NCI-H446 (cell line): ENCODE results near the gene PRELID1.
"Not testable (repeated sequence)": the region's sequence is repeated elsewhere in the genome, so short reads cannot be mapped to it uniquely, and the experiment has no call there.

Experiments used
- DNase-seq, 2 experiments: peaks; one replicate each; lab custom pipeline; 2025; lab: John Stamatoyannopoulos, UW

The PRELID1 gene

DNA sequence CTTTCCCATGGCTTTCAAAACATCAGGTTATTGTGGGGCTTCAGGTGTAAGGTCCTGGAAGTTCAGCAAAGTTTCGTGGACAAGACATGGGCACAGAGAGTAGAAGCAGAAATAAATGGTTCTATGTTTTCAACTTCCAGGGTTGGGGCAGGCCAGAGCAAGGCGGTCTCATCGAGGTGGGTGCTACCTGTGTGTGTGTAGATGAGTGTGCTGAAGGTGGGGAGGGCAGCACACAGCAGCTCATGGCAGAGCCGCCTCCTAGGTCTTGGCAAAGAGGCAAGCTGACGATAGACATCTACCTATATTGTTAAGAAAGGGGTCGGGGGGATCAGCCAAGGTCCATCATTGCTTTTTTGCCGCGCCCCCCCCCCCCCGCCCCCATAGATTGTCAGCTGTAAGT, 3.9 kb upstream of the PRELID1 start:
- no peak for DNase-seq

DNA sequence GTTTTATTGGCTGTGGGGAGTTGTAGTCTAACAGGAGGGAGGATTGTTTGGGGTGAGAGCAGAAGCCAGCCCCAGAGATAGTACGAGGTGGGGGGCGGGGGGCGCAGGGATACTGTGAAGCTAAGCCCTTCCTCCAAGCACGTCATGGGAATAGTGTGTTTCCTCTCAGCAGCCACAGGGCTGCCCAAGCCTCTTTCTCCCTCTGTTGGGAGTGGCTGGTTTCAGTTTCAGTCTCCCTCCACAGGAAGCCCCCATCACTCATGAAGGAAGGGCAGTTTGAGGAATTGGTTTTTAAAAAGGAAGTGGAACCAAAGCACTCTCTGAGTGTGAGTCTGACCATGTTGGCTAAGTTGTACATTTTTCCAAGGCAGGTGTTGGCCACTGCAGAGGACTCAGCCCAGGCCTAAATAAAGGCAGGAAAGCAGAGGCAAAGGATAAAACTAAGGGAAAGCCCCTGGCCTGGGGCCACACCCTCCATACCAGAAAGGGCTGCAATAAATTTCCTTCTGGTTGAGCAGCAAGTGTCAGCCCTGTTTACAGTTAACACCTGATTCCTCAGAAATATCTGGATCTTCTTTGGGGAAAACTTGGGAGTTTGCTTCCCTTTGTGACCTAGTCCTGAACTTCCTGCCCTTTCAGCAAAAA, 3.2 kb upstream of the PRELID1 start:
- DNase-seq: no peak

DNA sequence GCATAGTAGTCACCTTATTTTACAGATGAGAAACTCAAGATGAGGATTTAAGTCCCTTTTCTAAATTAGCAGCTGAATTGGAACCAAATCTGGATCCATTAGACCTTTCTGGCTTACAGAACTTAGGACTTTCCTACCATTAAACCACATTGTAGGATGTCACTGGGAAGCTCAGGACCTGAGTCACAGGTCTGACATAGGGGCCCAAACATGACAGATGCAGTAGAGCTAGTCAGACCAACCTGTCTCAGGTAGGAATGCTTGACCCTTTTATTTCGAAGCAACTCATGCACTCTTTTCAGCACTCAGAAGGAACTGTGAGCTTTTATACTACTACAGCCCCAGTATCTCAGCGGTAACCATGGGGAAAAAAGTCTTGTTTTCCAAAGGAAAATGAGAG, 2.6 kb upstream of the PRELID1 start:
- DNase-seq: no peak

DNA sequence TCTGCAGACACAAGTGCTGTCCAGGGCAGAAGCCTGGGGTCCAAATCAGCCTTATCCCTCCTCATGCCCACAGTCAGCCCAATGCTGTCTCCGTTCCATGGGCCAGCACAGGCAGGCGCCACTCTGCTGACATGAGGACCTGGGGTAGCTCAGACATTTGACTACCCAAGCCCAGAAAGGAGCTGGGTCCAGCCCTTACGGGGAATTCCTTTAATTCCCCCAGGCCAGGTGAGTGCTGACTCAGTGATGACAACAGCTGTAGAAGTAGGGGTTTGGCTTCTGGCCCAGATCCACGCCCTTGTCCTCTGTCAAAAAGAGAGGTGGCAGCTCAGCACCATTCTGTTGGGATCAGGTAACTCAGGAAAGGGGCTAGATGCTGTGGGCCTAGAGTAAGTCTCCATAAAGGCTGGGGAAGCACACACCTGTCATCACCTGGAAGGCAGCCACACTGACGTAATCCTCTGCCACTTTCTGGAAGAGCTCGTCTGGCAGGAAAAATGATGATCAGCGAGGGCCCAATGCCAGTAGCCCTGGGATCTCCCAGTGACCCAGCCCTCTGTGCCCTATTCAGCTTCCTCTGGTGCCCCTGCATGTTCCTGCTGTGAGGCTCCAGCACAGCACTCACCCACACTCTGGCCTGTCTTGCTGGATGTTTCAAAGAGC, 2.0 kb upstream of the PRELID1 start:
- DNase-seq: no peak

DNA sequence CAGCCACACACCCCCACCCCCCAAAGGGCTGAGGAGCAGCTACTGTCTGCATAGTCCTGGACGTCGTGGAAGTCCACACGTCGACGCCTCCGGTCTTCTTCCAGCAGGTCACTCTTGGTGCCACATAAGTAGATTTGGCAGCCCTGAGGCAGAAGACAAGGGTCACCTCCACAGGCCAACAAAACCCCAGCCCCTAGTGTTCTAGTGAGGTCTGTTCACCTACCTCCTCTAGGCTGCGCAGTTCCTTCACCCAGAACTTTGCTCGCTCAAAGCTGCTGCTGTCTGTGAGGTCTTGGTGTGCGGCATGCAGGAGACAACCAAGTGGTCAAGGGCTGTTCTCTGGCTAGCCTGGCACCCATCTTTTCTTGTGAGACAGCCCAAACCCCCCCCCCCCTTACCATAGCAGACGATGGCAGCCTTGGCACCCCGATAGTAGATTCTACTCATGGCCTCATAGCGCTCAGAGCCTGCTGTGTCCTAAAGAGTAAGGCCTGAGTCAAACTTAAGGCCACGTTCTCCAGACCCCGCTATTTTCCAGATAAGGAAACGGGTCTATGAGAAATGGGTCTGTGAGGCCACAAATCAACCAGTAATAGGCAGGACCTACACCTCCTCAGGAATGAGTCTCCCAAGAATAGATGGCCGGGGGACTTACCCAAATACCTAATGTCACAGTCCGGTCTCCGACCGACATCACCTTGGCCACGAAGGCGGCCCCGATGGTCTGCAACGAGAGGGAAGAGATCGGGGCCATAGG, 1.1 kb upstream of the PRELID1 start:
- DNase-seq: no peak

DNA sequence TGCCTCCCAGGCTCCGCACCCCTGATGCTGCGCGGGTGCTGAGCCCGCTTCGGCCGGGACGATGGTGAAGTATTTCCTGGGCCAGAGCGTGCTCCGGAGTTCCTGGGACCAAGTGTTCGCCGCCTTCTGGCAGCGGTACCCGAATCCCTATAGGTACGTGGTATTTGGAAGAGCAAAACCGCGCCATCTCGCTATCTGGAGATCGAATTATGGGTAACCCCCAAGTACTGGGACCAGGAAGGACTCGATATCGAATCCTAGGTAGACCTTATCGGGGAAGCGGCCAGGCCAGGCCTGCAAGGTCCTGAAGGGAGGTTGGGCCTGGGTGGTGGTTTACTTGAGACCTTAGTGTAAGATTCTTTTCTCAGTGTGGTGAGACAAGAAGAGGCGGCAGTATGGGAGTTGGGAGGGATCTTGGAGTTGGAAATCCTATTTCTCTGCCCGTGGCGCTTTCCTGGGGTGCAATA, 359 bp downstream of the PRELID1 start:
- no peak for DNase-seq

DNA sequence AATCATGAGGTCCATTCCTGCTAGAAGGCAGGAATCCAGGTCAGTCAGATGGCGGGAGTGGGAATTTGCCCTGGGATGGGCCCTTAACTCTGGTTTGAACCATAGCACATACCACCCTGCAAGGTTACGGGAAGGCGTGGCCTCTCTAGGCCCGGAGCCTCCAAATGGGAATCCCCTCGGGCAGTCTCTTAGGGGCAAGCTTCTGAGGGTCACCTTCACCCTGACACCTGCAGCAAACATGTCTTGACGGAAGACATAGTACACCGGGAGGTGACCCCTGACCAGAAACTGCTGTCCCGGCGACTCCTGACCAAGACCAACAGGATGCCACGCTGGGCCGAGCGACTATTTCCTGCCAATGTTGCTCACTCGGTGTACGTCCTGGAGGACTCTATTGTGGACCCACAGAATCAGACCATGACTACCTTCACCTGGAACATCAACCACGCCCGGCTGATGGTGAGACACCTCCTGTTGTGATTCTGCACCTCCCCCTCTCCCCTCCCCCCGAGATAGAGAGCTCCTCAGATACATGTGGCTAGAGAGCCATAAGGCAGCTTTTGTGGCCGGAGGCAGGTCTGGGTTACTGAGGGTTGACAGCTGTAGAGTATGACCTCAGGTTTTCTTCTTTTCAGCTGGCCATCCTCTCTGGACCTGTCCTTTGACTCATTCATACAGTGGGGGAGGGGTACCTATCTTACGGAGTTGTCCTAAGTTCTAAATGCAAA, 957 bp downstream of the PRELID1 start:
- DNase-seq: no peak

DNA sequence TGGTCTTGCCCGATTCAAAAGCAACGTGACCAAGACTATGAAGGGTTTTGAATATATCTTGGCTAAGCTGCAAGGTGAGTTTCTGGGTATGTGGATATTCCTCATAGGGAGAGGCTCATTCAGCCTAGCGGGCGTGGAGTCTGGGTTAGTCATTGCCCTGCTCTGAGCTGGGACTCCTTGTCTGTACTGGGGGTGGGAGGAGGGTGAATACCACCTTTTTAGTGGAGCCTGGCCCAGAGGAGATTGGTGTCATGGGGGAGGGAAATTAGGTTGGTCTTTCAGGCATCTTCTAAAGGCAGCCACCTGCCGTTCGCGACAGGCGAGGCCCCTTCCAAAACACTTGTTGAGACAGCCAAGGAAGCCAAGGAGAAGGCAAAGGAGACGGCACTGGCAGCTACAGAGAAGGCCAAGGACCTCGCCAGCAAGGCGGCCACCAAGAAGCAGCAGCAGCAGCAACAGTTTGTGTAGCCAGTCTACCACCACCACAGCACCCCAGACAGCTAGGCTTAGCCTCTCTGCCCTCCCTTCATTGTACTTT, 2.6 kb downstream of the PRELID1 start:
- DNase-seq: not testable (repeated sequence)

DNA sequence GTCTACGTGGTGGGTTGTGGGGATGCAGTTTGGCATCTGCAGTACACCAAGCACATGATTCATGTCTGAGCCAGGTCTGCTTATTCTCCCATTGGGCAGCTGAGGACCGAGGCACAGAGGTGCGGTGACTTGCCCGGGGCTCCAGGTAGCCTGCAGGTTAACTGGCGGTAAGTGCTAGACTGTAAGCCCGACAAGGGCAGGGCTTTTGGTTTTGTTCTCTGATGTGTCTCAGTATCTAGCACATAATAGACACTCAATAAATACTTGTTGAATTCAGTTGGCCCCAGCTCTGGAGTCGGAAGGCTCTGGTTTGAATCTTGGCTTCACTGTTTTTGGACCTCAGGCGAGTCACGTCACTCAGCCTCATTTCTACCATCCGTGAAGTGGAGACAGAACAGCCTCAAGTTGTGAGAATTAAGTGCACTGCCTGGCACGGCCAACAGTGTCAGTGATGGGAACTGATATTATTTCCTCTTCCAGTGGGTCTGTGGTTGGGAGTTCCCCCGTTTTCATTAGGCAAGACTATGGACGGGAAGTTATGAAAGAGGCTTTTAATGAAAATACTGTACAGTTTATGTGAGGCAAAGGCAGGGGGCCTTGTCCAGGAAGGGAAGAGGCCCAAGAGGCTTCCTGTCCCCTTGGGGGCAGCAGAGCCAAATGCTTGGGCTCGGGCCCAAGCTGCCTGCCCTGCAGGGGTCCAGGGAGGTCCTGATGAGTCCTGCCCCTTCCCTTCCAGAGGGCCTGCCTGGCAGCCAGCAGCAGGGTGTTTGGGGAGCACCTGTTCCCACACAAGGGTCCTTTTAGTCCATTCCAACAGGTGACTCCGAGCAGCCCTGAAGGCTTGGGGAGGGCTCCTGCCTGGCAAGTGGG, 3.3 kb downstream of the PRELID1 start:
- DNase-seq: no peak

DNA sequence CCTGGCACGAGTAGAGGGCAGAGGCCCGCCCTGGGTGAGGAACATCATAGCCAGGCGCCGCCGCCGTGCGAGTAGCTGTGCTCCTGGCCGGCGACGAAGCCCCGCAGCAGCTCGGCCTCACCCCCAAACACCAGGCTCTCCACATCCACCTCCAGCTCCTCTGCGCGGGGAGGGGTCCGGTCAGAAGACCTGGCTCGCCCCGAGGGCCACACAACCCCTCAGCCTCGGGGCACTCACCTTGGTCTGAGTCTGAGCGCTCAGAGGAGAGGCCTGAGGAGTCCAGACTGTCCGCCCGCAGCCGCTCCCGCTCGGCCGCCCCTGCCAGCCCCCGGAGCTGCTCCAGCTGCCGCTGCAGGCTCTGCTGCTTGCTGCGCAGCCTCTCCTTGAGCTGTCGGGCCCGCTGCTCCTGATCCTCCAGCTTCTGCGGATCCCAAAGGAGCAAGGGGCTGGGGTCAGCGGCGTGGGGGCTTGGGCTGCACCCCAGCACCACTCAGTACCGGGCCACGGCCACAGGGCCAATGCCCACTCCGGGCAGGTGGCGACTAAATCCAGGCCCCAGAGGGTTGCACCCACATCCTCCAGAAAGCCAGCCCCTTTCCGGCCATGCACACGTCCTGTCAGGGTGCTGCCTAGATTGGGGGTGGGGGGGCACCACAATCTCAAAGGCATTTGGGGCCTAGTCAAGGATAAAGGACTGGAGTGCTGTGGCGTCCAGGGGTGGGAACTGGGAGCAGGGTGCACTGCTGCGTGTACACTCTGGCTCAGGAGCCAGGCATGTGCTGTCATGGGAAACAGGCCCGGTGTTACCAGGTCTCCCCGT, 4.2 kb downstream of the PRELID1 start:
- no peak for DNase-seq

DNA sequence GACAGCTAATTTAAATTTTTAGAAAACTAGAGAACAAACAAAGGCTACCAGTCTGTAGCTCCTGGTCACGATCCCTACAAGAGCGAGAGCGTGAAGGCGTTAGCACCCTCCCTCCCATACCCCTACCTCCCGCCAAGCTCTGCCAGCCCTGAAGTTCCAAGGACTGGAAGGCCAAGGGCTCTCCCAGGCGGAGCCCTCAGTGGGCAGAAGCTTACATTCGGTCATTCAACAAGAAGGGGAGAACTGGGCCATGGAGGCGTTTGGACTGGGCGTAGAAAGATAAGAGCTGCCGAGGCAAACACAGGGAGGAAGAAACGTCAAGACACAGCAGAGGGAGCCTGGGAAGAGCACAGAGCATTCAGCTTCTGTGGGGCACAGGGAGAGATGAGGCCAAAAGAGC, 5.1 kb downstream of the PRELID1 start:
- no peak for DNase-seq

DNA sequence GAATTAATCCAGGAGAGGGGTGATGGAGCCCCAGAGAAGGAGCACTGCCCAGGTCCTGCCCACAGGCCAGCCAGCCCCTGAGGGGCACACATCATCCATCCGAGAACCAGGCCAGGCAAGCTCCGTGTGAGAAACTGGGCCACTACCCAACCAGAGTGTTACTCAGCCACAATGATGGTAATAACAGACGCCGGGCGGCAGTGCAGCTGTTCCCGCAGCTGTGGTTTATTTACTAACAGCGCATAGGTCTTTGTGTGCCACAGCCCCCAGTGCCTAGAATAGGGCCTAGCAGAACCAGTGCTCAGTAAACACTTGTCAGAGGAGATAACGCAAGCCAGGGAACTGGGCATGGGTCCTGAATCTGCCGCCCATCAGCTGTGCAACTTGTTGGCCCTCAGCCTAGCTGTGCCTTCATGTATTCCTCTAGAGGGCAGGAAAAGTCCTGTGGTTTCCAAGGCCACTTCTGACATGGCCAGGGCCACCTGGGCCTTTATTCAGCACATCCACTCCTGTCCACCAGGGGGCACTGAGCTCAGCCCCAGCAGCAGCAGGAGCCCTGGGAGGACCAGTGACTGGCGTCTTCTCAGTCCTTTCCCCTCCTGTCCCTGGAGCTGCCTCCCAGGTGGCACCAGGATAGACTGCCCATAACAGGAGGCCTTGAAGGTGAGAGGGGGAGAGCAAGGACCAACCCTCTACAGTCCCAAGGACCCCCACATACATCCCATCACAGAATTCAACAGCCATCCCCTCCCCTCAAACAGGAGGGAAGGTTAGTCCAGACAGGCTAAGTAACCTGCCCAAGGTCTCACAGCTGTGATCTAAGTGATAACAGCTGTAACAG, 6.0 kb downstream of the PRELID1 start:
- peak in 1 of 2 experiments; percentile 52 for DNase-seq

DNA sequence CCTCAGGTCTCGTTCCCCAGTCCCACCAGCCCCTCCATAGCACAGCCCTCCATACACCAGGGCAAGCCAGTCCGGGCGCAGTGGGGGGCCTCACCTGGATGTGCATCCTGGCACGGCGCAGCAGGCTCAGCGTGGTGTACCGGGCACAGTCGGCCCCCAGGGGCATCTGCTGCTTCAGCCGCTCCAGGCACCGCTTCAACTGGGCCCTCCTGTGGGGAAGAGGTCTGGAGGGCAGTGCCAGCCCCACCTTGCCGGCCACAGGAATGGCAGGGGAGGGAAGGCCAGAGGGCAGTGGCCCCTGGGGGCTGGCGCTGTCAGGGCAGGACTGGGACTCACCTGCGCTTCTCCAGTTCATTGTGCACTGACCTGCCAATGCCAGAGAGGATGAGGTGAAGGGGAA, 6.7 kb downstream of the PRELID1 start:
- DNase-seq: no peak

DNA sequence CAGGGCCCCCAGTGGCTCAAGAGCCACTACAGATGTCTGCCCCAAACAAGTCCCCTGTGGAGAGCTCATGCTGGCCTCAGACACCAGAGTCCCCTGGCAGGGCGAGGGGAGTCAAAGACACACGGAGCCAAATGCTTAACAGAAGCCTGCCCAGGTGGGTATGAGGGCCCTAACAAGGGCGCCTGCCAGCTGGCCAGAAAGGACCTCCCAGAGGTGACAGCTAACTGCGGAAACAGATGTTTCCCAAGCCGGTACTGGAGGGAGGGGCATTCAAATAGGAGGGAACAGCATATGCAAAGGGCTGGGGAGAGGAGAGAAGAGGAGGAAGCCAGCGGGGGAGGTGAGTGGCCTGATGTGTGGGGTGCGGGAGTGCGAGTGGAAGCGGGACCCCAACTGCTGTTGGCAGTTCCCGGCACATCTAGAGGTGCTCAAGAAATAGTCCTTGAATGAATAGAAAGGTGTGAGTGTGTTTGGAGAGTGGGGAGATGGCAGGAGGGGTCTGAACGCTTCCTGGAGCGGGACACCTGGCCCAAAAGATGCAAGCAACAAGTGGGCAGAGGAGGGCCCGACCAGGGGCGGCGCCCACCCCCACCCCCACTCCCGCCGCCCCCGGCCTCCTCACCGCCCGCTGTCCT, 7.3 kb downstream of the PRELID1 start:
- no peak for DNase-seq

DNA sequence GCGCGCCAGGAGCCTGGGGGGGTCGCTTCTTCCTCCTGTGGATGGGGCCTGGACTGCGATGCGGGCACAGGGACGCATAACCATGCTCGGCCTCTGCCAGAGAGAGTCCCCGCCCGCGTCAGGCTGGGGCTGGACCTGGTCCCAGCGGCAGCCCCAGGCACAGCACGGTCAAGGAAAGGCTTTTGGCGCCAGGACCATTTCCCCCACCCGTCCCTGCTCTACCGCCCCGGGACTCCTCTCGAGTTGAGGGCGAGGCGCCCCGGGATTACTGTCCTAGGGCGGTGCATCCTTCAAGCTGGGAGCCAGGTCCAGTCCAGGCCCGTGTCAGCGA, 7.8 kb downstream of the PRELID1 start:
- DNase-seq: peak in 1 of 2 experiments; percentile 3

DNA sequence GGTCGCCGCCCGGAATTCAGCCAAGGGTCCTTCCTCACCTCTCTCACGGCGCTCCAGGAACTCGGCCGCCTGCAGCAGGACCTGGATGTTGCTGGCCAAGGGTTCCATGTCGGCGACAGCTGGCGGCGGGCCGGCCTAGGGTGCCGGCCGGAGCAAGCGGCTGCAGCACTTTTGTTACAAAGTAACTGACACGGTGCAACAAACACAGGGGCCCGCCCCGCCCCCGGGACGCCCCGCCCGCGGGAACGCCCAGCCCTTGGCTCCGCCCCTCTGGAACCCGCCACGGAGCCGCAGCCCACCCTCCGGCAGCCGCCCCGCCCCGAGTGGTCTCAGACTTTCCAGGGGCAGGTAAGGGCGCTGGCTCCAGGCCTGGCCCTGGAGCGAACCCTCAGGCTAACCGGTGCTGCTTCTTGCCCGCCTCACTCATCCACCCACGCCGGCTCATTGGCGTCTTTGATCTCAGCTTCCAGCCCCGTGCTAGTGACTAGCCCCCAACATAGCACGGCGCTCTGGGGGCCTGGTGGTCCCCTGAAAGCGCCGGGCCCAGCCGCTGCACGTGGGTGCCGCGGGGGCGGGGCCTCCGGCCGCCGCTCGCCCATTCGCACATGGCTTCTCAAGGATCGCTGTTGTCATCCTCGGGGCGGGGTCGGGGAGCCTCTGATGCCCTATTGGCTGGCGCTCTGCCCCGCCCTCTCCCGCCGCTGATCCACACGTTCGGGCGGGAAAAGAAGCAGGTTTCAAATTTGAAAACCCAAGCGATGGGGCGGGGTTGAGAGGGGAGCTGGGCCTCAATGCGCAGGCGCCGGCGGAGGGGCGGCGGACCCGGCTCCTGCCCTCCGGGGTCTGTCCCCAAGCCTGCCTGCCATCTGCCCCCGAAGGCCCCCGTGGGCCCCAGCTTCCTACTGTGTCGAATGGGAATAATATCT, 8.4 kb downstream of the PRELID1 start, which contains the start of gene MXD3:
Gene MXD3, minus strand, starts transcription at position 176 of the 926 bp plus-strand sequence. Its CDS starts 68 bp downstream, at position 108.
- DNase-seq: peak; percentile 90 to 98

DNA sequence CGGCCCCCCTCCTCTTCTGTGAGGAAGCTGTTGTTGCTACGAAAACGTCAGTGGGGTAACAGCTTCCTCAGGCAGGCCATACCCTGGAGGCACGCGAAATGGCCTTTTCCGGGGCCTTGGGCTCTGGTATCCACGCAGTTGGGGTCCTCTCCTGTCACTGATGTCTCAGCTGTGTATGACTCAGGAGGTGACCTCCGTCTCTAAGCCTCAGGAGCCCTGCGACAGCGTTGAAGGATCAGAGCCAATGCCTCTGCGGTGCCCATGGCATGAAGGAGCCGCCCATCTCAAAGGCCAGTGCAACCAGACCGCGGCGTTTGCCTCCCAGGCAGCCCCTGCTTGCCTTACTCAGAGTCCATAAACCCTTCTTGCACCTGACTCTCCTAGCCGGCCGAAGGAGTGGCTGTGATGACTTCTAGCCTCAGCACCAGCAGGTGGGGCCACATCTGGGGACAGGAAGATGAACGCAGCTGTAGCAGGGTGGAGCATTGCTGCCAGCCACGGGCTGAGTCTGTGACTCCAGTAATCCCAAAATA, 9.1 kb downstream of the PRELID1 start:
- no peak for DNase-seq
